NCI-H2107 treated with DMSO at 0.1 percent for 48 hours (cell line): ENCODE measurements around the gene CHRND.

Source experiments
- DNase-seq: peaks from one replicate; lab custom pipeline; 2025; ENCODE audit not compliant: unreplicated experiment; lab: John Stamatoyannopoulos, UW

The CHRND gene

DNA sequence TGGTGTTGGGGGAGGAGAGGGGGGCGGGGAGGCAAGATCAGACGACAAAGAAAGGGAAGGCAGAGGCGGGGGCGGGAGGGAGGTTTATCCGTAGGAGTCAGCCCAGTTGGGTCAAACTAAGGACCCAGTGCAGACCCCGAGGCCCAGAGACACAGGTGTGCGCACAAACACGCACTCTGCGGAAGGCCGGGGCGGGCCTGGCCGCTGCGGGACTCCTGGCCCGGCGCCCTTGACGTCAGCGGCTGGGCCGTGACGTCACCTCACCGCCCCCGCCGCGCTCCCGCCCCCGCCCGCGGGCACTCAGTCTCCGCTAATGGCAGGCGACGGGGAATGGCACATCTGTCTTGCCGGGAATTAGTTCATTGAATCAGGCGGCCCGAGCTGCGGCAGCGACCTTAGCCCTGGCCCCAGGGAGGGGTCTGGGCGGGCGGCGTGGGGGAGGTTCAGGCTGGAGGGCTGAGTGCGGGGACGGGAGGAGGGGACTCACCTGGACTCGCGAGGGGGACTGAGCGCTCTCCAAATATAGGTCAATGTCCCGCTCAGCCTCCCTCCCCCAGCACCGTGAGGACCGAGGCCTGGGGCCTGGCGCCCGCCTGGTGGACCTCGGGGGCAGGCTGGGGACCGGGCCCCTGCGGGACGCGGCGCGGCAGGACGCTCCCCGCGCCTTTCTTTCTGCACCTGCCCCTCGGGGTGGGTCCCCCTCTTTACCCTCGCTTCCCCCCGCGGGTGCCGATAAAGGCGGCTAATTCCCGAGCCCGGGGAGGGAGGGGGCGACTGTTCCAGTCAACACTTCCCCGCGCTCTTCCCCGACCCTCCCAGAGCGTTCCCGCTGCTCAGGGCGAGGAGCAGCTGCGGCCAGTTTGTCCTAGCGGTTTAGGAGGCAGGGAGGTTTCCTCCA lies 22.8 kb upstream of the CHRND start:
- DNase-seq: no peak

DNA sequence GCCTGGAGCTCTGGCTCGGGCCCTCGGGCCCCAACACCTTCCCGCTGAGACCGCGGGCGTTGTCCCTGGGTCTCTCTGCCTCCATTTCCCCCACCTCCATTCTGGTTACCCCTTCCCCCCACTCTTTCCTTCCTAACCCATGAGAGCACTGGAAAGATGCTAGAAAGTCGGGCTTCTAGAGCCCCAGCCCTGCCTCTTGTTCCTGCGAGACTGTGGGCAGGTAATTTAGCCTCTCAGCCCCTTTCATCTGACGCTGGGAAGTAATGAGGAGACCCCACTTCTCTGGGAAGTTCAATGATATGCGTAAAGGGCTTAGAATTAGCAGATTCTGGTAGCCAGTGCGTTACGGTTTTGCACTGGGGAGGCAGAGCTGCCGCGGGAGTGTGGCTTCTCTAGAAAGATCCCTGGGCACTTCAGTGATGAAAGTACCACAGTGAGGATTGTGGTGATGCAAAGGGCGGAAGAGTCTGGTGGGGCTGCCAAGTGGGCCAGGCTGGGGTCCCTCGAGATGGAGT lies 22.1 kb upstream of the CHRND start:
- DNase-seq: no peak

DNA sequence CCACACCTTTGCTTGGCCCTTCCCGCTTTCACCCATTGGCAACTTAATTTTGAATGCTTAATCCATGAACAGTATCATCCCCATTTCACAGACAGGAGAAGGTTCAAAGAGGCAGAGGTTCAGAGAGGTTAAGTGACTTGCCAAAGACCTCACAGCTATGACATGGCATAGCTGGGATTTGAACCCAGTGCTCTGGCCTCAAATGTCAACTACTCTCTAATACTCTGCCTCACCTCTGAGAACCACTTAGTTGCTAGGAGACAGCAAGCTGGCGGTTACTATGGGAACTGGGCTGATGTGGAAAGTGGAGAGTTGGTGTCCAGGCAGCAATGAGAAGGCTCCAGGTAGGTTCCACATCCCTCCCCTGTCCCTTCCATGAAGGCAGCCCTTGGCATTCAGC lies 21.5 kb upstream of the CHRND start:
- DNase-seq: no peak

DNA sequence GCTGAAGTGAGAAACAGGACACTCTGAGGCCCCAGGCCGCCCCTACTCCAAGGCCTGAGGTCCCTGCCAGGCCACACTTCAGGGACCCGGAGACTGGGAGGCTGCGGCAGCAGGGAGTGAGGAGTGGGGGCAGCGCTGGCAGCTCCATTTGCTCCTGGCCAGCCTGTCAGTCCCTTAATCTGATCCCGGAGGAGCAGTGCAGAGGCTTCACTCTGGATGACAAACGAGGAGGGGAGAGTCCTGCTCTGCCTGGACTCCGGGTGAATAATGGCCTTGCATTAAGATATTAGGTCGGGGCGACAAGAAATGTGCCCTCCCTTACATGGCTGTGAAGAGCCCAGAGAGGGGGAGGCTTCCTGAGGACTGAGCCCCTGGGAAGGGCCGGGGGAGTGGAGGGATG lies 20.1 kb upstream of the CHRND start:
- no peak for DNase-seq

DNA sequence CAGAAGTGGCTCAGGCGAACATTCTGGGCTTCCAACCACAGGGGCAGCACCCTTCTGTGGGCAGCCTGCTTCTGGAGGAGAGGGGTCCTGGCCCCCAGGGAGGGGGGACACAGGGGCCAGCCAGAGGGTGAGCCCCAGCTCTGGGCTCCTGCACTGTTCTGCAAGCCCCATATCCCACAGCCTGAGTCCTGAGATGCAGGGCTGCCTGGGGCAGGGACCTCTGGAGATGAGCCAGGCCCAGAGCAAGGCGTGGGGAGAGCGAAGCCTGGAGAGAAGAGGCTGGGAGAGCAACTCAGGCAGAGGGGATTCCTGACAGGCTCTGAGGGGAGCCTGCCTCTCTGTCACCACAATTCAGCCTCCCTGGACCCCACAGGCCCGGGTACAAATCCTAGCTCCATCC lies 19.3 kb upstream of the CHRND start:
- no peak for DNase-seq

DNA sequence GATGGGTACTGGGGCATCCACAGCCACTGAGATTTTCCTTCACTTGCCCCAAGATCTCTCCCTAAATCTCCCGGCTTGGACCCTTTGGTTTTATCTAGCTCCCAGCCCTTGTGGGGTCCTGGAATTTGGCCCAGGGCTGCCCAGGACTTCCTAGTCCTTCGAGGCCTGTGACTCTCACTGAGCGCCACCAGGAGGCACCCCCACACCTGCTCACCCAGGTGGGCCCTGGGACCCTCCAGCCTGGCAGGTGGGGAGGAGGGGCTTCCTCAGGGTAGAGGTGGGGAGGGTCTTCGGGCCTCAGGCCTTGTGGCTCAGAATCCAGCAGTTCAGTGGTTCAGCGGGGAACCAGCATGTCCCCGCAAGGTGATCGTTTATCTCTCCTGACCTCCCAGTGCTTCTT lies 17.7 kb upstream of the CHRND start:
- no peak for DNase-seq

DNA sequence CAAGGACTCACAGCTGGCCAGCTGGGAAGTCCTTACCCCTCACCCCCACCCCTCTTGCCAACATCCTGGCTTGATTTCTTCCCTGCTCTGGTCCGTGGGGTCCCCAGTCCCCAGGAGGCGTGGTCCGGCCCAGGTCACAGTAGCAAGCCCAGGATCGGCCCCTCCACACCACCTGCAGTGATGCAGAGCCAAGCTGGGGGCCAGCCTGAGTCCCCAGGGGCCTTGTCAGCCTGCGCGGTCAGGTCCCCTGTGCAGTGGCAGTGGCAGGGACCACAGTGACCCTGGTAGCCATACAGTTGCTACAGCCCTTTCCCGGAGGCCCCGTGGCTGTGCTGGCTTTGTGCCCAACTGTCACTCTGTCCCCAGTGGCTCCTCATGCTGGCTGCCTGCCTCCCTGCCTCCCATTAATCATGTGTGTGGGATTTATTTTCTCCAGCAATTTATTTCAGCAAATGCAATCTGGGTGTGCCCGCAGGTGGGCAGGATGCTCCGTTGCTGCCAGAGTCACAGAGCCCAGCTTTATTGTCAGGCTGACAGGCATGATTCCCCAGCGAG lies 14.5 kb upstream of the CHRND start:
- no peak for DNase-seq

DNA sequence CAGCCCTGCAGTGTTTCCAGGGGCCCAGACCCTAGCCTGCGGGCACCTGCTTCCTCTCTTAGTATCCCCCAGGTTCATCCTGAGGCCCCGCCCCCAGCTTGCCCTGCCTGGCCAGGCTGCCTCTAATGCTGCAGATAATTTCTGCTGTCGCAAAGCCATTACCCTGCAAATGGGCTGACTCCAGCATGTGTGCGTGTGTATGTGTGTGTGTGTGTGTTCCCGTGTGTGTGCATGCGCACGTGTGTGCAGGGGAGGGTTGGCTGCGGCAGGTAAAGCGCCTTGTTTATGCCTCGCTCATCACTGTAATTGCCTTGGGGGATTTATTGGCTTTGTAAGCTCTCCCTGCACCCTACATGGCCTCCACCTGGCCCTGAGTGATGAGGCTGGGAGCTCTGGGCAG lies 13.4 kb upstream of the CHRND start:
- no peak for DNase-seq

DNA sequence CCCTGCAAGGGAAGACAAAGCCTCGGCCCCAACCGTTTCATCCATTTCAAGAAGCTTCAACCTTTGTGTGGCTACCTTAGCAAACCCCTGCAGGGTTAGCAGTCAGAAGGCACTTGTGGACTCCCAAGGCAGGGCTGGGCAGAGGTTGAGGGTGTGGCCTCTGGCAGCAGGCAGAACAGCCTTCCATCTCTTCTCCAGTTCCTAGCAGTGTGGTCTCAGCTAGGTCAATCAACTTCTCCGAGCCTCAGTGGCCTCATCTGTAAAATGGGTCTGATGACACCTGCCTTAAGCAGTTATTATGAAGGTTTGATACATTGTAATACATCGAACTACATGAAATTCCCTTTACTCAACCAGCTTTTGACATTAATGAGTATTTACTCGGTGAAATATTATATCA lies 12.6 kb upstream of the CHRND start:
- no peak for DNase-seq

DNA sequence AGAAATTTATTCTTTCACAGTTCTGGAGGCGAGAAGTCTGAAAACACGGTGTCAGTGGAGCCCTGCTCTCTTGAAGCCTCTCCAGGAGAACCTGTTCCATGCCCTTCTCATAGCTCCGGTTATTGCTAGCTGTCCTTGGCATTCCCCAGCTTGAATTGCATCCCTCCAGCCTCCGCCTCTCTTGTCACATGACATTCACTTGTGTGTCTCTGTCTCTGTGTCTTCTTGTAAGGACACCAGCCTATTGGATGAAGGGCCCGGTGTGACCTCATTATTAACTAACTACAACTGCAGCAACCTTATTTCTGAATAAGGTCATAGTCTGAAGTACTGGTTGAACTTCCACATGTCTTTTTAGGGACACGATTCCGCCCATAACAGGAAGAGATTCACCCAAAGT lies 10.3 kb upstream of the CHRND start:
- DNase-seq: no peak

DNA sequence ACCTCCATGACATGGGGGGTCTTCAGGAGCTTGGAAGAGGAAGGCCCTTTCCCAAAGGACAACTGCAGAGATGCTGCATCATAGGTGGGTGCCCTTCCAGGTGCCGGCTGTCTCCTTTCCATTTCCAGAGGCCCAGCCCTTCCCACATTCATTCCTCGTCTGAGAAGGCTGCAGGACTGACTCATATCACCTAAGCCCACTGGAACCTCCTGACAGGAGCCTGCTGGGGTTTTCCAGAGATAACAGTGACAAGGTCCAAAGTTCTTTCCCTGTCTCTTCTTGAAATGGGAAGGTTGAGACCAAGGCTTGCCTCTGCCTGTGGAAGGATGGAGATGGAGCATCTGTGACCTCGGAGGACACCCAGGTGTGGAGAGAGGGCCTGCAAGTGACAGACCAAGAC lies 9.4 kb upstream of the CHRND start:
- DNase-seq: no peak

DNA sequence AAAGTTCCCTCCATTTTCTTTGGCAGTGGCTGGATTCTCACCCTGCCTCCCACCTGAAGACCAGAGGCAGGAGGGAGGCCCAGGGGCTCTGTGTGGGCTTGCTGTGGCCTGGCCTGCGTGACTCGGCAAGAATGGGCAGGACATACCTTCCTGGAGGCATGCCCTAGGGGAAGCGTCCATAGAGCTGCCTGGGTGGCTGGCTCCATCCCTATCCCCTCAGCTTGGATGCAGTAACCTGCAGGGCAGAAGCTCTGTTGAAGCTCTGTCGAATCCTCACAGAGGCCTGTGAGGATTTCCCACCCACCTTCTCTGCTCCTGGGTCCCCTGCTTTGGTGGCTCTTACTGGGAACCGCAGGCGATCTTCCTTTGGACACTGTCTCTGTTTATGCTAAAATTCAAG lies 7.1 kb upstream of the CHRND start:
- DNase-seq: no peak

DNA sequence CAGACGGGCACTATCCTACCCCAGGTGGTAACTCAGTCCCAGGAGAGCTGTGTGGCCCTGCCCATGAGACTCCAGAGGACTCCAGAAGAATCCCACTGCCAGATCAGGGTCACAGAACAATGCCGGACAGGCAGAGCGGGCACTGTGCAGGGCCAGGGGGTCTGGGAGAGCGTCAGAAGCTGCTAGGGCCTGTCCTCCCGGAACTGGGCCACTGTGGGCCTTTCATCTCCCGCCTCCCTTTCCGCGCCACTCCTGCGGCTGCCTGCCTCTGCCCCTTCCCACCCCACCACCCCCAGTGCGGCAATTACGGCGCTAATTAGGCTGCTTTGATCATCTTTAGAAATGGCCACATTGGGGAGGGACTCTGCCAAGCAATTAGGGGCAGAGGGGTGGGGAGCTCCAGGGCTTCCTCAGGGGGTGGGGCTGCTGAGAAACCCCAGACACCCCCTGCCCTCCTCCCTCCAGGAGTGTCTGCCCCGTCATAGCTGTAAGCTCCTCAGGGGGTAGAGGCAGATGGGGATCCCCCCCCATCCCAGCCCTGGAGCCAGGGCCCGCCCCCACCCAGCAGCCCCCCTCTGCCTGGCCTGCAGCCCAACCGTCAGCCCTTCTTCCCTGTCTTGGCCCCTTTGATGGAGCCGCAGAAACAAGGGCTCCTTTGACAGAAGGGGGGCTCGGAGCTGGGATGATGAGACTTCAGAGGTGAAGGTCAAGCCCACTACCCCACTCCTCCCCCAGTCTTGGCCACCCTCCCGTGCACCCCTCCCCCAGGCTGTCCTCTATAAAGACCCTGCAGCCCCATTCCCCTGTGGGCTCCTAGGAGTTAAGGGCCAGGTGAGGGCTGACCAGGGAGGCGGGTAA lies 6.2 kb upstream of the CHRND start, which contains the start of gene PRSS56:
Gene PRSS56 (plus strand): TSS at position 808 of the 858 bp plus-strand sequence. CDS start 211 bp downstream, outside the sequence.
- DNase-seq: no peak

DNA sequence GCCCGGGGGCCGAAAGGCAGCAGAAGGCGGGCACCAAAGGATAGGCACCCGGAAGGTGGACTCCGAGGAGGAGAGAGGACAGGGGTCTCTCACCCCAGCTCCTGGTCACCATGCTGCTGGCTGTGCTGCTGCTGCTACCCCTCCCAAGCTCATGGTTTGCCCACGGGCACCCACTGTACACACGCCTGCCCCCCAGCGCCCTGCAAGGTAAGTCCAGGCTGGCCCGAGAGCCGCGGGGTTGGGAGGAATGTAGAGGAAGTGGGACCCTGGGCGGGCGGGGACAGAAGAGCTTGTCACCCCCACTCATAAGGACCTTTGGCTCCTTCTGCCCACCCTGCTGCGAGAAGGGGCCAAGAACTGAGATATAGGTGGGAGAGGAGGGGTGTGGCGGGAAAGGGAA lies 5.5 kb upstream of the CHRND start:
- no peak for DNase-seq

DNA sequence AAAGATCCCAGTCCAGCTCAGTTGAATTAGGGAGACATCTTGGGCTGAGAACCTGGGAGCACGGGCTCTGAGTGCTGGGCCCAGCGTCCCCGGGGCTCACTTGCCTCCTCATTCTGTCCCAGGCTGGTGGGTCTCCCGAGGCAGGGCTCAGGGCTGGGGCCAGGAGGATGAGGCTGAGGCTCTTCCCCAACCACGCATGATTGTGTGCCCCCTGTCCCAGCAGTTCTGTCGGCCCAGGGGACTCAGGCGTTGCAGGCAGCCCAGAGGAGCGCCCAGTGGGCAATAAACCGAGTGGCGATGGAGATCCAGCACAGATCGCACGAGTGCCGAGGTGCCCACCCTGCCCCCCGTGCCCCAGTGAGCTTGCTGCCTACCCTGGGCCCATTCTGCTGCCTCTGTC lies 4.9 kb upstream of the CHRND start:
- no peak for DNase-seq

DNA sequence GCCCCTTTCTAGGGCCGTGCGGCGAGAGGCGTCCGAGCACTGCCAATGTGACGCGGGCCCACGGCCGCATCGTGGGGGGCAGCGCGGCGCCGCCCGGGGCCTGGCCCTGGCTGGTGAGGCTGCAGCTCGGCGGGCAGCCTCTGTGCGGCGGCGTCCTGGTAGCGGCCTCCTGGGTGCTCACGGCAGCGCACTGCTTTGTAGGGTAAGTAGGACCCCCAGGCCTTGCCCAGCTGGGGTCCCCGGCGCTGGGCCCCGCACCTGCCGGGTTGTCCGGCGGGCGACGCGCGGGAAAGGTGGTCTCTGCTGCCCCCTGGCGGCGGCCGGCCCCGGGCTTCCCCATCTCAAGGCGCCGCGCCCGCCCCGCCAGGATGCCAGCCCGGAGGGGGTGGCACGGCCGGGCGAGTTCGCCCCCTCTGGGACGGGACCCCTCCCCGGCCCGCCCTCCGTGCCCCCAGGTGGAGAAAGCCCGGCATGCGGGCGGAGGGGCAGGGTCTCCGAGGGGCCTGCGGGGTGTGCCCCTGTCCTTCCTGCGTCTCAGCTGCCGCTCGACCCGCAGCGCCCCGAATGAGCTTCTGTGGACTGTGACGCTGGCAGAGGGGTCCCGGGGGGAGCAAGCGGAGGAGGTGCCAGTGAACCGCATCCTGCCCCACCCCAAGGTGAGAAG lies 3.9 kb upstream of the CHRND start:
- no peak for DNase-seq

DNA sequence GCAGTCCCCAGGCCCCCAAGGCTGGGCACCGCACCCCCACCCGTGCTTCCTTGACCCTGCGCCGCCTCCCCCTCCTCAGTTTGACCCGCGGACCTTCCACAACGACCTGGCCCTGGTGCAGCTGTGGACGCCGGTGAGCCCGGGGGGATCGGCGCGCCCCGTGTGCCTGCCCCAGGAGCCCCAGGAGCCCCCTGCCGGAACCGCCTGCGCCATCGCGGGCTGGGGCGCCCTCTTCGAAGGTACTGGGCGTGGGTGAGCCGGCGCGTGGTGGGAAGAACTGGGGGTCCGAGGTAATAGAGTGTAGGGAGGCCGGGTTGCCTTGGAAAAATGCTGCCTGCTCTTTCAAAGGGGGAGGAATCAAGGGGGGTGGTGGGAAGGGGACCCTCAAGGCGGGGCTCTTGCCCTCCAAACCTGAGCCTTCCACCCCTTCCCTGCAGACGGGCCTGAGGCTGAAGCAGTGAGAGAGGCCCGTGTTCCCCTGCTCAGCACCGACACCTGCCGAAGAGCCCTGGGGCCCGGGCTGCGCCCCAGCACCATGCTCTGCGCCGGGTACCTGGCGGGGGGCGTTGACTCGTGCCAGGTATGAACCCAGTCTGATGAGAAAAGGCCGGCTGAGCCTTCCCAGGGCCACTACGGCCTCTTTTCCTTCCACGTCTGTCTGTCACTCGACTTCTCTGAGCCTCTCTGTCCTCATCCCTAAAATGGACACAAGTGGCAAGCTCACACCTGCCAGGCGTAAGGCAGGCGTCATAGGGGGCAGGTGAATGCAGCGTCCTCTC lies 3.1 kb upstream of the CHRND start:
- DNase-seq: no peak

DNA sequence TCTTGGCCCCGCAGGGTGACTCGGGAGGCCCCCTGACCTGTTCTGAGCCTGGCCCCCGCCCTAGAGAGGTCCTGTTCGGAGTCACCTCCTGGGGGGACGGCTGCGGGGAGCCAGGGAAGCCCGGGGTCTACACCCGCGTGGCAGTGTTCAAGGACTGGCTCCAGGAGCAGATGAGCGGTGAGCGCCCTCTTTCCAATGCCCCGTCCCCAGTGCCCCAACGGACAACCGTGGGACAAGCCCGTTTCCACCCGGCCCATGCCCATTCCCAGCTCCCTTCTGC lies 2.6 kb upstream of the CHRND start:
- DNase-seq: no peak

DNA sequence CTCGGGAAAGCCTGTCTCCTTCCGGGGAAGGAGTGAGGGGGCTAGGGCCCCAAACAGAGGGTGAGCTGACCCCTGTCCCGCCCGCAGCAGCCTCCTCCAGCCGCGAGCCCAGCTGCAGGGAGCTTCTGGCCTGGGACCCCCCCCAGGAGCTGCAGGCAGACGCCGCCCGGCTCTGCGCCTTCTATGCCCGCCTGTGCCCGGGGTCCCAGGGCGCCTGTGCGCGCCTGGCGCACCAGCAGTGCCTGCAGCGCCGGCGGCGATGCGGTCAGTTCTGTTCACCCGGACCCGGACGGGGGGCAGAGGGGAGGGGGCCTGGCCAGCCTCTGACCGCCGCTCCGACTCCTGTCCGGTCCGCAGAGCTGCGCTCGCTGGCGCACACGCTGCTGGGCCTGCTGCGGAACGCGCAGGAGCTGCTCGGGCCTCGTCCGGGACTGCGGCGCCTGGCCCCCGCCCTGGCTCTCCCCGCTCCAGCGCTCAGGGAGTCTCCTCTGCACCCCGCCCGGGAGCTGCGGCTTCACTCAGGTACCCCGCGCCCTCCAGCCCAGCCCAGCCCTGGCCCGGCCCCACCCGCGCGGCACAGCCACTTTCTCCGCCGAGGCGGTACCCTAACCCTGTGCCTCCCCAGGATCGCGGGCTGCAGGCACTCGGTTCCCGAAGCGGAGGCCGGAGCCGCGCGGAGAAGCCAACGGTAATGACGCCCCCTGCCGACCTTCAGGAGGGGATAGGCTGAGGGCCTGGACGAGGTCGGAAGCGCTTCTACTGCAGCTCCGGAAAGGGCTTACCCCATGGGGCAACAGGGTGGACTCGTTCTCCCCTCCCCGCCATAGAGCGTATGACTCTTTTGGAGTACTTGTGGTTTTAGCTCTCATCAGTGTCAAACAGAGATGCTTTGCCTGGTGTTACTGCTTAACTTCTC lies 2.0 kb upstream of the CHRND start:
- DNase-seq: no peak

DNA sequence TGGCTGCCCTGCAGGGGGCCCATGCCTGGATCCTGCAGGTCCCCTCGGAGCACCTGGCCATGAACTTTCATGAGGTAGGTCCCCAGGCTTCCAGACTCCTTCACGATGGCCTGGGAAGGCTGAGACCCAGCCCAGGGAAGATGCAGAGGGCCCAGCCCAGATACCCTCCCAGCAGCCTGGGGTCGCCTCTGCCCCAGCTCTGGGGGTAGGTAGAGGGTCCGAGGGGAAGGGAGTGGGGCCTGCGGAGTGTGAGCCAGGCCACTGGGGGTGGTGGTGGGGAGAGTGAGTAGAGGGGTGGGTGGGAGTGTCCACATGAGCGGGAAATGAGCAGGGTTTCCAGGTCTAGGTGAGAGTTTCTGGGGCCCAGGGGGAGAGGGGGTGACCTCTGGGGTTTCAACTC lies 1.2 kb upstream of the CHRND start:
- DNase-seq: no peak
